ENCODE results near the gene AOPEP.

AOPEP gene

DNA sequence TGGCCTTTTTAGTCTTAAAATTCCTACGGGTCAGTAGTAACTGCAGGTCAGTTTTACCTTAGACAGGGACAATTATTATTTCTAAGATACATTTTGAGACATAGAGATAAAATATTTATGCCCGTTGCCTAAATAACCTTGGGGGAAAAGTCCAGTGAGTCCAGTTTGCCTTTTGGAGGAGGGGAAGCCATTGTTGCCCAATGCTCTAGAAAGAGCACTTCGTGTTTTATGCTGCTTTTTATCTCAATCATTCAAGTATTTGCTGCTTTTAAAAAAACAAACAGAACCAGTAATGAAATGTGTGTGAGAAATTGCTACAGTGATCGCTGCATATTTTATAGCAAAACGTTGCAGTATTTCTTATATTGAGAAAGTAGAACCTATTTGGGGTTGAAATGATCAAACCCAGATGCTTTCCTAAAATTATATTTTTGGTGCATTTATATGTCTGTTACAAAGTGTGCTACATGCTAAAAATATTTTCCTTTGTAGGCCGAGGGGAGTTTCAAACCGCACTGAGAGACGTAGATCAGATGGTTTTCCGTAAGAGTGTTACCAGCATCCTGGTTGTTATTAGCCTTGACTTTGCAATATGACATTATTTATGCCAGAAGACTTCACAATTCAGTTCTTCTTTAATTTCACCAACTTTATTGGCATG, 266.8 kb downstream of the AOPEP start:
- DNase-seq (ENCODE audit: low read depth in 3 of 3), result no peak

- no peak for DNase-seq (ENCODE audit: low read depth in 3 of 3)
Measured at GRCh38 chr9:94993821-94994165, 267.3 kb downstream of the AOPEP start.

DNA sequence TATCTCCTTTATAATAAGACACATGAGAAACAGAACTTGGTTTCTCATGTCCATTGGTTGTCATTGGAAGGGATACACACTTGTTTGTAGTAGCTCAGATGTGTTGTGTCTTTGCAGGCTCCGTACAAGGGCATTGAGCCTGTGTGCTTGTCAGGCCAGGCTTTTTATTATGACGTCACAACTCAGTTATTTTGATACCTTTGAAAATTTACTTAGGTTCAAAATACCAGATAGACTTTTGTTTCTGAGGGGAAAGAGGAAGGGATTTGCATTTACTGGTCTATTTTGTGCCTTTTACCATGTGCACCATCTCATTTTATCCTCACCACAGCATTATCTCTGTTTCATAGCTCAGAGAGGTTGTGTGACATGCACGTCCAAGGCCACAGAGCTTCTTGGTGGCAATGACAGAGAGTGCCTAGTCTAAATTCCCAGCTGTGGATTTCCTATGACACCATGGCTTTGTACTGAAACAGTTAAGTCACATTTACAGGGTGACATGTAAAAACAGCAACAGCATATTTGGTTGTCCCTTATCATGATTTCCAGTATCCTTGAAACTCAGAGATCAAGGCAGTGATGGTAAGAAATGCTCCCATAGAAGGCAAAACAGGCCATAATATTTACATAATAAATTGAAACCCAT, 268.7 kb downstream of the AOPEP start:
- no peak for DNase-seq (ENCODE audit: low read depth in 3 of 3)

- no peak for DNase-seq (ENCODE audit: low read depth in 3 of 3)
Measured at GRCh38 chr9:94996641-94997040, 270.1 kb downstream of the AOPEP start.

- DNase-seq (ENCODE audit: low read depth in 3 of 3), result no peak
Measured at GRCh38 chr9:94997727-94998126, 271.2 kb downstream of the AOPEP start.

GRCh38 chr9:94999832-95000231, 273.3 kb downstream of the AOPEP start:
- DNase-seq (ENCODE audit: low read depth in 3 of 3), result no peak

DNA sequence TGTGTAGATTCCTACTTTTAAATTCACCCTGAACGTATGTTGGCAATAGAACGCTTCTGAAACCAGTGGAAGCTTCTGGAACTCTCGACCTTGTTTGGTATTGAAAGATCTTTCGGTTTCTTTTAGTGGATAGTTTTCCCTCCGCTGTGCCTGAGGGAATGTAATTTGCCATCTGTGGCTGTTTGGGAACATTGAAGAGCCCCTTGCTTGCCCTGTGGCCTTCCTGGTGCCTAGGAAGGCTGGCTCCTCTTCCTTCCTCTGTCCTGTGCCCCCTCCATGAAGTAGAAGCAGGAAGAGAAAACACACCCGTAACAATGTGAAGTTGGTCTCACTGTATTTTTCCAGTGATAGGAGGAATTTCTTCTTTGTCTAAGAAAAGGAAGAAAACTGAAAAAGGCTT, 274.3 kb downstream of the AOPEP start:
- no peak for DNase-seq (ENCODE audit: low read depth in 3 of 3)

DNA sequence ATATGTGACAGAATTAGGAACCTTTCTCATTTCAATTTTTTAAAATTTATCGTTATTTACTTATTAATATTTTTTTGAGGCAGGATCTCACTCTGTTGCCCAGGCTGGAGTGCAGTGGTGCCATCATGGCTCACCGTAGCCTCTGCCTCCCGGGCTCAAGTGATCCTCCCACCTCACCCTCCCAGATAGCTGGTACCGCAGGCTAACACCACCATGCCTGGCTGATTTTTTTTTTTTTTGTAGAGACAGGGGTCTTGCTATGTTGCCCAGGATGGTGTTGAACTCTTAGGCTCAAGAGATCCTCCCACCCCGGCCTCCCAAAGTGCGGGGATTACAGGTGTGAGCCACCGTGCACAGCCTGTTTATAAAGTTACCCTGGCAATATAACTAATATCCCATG, 275.2 kb downstream of the AOPEP start:
- no peak for DNase-seq (ENCODE audit: low read depth in 3 of 3)

- no peak for DNase-seq (ENCODE audit: low read depth in 3 of 3)
Measured at GRCh38 chr9:95003689-95004410, 277.4 kb downstream of the AOPEP start.

DNA sequence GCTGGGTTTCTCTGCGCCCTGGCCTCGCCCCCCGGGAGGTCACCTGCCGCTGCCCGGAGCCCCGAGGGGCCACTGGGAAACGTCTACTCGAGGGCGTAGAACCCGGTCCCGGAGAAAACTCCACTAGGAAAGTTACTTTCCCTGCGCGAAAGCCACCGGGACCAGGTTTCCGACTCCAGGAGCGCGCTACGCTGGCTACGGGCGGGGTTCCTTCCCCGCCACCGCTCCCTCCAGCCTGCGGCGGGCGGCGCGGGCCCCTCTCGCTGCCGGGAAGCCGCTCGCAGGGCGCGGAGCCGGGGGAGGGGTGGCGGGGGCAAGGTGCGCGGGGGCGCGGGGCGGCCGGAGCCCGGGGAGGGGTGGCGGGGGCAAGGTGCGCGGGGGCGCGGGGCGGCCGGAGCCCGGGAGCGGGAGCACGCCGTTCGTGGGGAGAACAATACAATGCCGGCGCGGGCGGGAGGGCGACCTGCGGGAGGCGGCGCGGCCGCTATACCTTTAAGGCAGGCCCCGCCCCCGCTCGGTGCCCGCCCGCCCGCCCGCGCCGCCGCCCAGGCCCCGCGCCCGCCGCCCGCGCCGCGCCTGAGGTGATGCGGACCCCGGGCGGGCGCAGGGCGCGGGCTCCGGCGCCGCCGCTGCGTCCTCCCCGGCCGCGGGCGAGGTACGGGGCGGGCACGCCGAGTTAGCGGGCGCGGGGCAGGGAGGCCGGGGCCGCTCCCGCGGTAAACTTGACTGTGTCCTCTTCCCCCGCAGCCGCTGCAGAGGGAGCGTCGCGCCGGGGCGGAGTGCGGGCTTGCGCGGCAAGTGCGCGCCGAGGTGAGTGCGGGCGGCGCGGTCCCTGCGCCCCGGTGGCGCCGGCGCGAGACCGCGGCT, 278.1 kb downstream of the AOPEP start:
- DNase-seq (ENCODE audit: low read depth in 3 of 3), result peak in 1 of 3 experiments; percentile 24

GRCh38 chr9:95005278-95006143, 279.0 kb downstream of the AOPEP start:
- no peak for DNase-seq (ENCODE audit: low read depth in 3 of 3)

DNA sequence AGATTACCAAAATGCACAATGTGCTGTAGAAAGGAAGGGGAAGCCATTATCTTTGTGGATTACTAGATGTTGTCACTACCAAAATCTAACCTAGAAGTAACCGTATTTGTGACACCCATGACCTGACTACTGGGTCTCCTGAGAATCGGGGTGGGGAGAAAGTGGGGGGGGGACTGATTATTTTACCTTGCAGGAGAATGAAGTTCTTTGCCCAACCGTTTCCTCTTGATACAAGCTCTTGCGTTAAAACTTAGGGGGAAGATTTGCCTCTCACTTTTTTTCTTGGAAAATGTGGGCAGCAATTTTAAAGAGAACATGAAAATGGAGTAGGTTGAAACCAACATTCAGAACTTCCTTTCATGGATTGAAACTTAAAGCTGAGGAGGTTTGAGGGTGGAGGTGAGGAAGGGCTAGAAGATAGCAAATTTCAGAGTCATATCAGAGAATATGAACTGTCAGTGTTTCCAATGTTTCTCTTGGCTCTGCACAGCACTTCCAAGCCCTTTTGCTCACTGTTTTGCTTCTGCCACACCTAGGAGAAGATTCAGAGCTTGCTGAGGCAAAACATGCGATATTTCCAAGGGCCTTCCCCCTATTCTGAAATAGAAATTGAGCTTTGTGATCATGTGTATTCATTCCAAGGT, 280.8 kb downstream of the AOPEP start:
- no peak for DNase-seq (ENCODE audit: low read depth in 3 of 3)

DNA sequence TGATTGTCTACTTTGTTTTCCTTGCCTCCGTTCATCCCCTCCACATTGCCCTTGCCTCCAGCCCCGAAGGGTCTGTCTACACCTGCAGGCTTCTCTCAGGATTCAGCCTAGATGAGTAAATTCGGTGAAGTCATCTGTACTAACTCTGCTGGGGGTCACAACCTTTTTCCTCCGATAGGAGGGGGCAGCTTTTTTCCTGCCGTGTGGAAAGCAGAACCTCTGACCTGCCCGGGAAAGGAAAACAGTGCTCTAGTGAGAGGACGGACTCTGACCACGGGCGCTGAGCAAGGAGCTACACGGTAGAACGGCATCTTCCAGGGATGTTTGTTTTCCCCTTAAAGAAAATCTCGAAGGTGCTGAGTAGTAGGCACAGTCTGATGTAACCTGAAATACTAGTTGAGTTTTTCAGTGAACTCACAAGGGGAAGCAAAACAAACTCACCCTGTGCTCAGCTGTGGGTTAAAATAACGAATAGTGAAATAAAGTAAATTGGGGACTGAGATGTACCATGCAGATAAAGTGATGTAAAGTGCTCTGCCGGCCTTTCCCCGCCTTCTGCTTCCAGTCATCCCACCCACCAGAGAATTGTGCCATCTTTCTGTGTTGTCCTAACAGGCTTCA, 281.8 kb downstream of the AOPEP start:
- no peak for DNase-seq (ENCODE audit: low read depth in 3 of 3)

- no peak for DNase-seq (ENCODE audit: low read depth in 3 of 3)
Measured at GRCh38 chr9:95009459-95009858, 283.0 kb downstream of the AOPEP start.

GRCh38 chr9:95010431-95010838, 283.9 kb downstream of the AOPEP start:
- DNase-seq (ENCODE audit: low read depth in 3 of 3), result no peak

DNA sequence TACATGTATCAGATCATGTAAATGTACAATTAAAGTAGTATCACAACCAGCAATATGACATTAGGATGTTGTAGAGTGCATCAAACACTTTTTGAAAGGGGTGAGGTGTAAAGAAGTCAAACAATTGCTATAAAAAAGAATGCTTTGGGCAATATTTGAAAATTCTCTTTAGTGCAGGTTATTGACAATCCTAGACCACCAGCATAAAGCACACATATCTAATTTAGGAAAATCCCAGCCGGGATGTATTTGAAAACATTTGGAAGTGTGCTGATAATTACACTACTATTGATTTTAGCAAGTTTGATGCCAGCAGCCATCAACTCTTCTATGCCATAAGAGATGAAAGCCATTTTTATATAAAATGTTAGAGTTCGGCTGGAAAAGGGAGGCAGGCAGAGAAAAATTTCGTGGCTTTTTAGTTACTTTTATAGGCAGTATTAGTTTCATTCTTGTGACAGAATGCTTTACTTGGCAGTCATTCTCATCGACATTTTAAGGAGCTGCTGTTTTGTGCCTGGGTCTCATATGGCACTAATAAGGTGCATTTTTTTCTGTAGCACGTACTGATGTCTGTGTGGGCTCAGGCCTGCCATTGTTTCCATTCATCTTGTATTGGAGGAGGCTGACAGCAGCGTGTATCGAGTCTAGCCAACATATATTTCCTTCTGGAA, 285.7 kb downstream of the AOPEP start:
- no peak for DNase-seq (ENCODE audit: low read depth in 3 of 3)

DNA sequence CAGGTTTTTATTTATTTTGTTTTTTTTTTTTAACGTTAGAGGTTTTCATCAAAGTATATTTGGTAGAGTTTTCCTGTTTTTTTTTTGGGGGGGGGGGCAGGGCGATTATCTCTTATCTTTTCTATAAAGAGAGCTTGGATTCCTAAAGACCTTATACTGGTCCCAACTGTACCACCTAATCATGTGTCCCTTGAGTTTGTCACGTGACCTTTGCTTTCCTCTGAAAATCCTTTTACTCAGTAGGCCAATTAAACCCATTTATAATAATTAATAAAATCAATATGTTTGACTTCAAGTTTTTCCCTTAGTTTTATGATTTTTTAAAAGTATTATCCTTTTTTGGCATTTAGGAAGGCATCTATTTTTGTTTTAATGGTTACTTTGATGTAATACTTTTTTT, 286.4 kb downstream of the AOPEP start:
- no peak for DNase-seq (ENCODE audit: low read depth in 3 of 3)

DNA sequence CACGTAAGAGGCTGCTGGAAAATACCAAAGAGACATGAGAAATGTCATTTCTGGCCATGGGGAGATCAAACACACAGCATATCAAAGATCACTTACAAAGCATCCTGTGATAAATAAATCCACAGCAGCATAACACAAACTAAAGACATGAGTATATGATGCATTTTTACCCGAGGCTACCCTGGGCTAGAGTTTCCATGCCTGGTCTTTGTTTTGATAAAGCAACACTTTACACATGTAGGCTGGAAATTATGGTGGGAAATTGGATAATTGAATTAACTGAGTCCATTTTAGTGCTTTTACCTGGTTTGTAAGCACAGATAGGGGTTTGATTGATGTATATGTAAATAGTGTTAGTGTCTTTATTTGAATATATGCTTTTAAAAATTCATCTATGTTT, 288.4 kb downstream of the AOPEP start:
- DNase-seq (ENCODE audit: low read depth in 3 of 3), result no peak

DNA sequence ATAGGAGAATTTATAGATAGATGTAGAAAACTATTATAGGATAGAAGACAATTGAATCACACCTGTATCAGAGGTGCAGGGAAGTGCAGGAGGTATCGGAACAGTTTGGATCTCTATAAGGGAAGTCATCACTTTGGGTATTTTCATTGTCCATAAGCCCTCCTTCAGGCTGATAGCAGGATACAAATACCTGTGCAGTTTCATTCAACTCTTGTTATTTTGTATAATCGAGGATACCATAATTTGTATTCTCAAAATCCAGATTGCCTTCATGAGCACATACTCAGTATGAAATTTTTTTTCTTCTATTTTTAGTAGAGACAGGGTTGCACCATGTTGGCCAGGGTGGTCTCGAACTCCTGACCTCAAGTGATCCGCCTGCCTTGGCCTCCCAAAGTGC, 289.1 kb downstream of the AOPEP start:
- DNase-seq (ENCODE audit: low read depth in 3 of 3), result no peak

DNA sequence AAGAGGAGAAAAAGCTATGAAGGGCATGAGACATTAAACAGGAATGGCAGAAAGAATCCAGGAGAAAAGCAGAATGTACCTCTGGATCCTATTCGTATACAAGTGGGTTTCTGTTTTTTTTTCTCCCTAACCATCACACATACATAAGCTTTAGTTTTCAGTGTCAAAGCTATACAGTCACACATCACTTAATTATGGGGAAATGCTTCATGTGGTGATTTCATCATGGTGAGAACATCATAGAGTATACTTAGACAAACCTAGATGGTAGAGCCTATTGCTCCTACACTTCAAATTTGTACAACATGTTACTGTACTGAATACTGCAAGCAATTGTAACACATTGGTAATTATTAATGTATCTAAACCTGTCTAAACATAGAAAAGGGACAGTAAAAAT, 290.6 kb downstream of the AOPEP start:
- no peak for DNase-seq (ENCODE audit: low read depth in 3 of 3)

All from stimulated activated CD4-positive, alpha-beta T cell treated with anti-CD3 and anti-CD28 coated beads, TNF-alpha, amount 100 ng/mL, for 24 hours (primary cell).